CD4-positive, alpha-beta T cell (primary cell): ENCODE data around the gene PELI2. TPM values are rescaled to one million over a fixed set of nuclear protein-coding genes. Genes with fewer than 3 reads are reported as not detected.

ENCODE experiments used
- ATAC-seq: fragments of 200-7000 bp; cut with Tn5 transposase; one replicate; pipeline ENCODE4 v1.10.0; 2022; ENCODE audit warnings: mild to moderate bottlenecking; ENCODE audit not compliant: poor library complexity
- CTCF ChIA-PET: fragments of 350-600 bp; sonication (Branson Sonifier 250); formaldehyde crosslinking; loops from one replicate; lab custom pipeline; 2021; ENCODE audit warnings: antibody characterized with exemption, inconsistent platforms; lab: Charles Lee
- POLR2A ChIA-PET: fragments of 350-600 bp; sonication (Branson Sonifier 250); formaldehyde crosslinking; loops from one replicate; lab custom pipeline; 2021; ENCODE audit warnings: antibody characterized with exemption, inconsistent platforms; lab: Charles Lee
- DNase-seq, 14 experiments: peaks; one replicate each; pipeline ENCODE4 v3.0.0-alpha.2; 2013 to 2020; ENCODE audit warnings: mixed read lengths in 2 of 14
- H3K27ac ChIP-seq, 2 donors: one replicate each; pipeline versions ENCODE4 v1.5.1 to v1.7.0; 2013; ENCODE audit warnings: low read length in 2 of 2, low read depth in 1 of 2, mild to moderate bottlenecking in 1 of 2
- H3K27me3 ChIP-seq, 2 experiments: 1 replicate in 1 of 2; 2 replicates in 1 of 2; pipeline versions ENCODE4 v1.6.1 to v1.7.0; 2013; ENCODE audit warnings: low read length in 2 of 2, control low read depth in 1 of 2, mild to moderate bottlenecking in 1 of 2, moderate library complexity in 1 of 2; ENCODE audit not compliant: insufficient read depth in 2 of 2, control insufficient read depth in 1 of 2
- H3K36me3 ChIP-seq: one replicate; pipeline ENCODE4 v1.6.1; 2013; ENCODE audit warnings: low read length, control low read depth; ENCODE audit not compliant: insufficient read depth
- H3K4me1 ChIP-seq: one replicate; pipeline ENCODE4 v1.6.1; 2013; ENCODE audit warnings: low read length, control low read depth; ENCODE audit not compliant: insufficient read depth
- H3K4me3 ChIP-seq: one replicate; pipeline ENCODE4 v1.5.1; 2013; ENCODE audit warnings: mild to moderate bottlenecking, low read length, moderate library complexity
- H3K9me3 ChIP-seq, 2 experiments: 1 replicate in 1 of 2; 2 replicates in 1 of 2; pipeline versions ENCODE4 v1.6.1 to v1.7.0; 2013; ENCODE audit warnings: low read length in 2 of 2, mild to moderate bottlenecking in 2 of 2, control low read depth in 1 of 2, moderate library complexity in 1 of 2; ENCODE audit not compliant: control insufficient read depth in 1 of 2, insufficient read depth in 1 of 2
- H3K27ac Mint-ChIP-seq: one replicate; pipeline ENCODE4 v1.8.0; 2020; ENCODE audit warnings: mixed read lengths
- H3K27me3 Mint-ChIP-seq: one replicate; pipeline ENCODE4 v1.8.0; 2021; ENCODE audit warnings: mixed read lengths
- H3K36me3 Mint-ChIP-seq: one replicate; pipeline ENCODE4 v1.8.0; 2021; ENCODE audit warnings: low read depth, mixed read lengths
- H3K4me1 Mint-ChIP-seq: one replicate; pipeline ENCODE4 v1.8.0; 2021; ENCODE audit warnings: low read depth, mixed read lengths
- H3K4me3 Mint-ChIP-seq: one replicate; pipeline ENCODE4 v1.8.0; 2020; ENCODE audit warnings: mild to moderate bottlenecking, mixed read lengths
- H3K9me3 Mint-ChIP-seq: one replicate; pipeline ENCODE4 v1.8.0; 2020; ENCODE audit warnings: mixed read lengths
- CTCF ChIP-seq: fragments of 200-600 bp; IDR thresholded peaks from one replicate; pipeline ENCODE4 v1.8.0; 2022; ENCODE audit warnings: antibody characterized with exemption, mild to moderate bottlenecking
- intact Hi-C, 2 experiments: fragments of 100-400 bp; cut with DNase I in 1 of 2; cut with micrococcal nuclease in 1 of 2; formaldehyde crosslinking; loops; one replicate each; pipeline versions ENCODE4 v1.15.1 to v1.9.0; 2023 to 2025; cut with DNase I, micrococcal nuclease
- total RNA-seq, 174 experiments: library from RNA in 2 of 174; stranded (reverse) in 2 of 174; gene quantifications; one replicate each; pipeline ENCODE4 v1.2.3 and lab custom pipeline; 2021 to 2026

Gene PELI2
- total RNA-seq, 2 experiments from 2014 or later = 12.2 to 15.9 TPM

GRCh38 chr14:56284641-56285040, 166.4 kb downstream of the PELI2 start:
- Mint-ChIP-seq H3K4me1 (no peaks in the 10 kb centered on the region), H3K36me3 (peaks cover 12% of the 10 kb centered on the region), H3K9me3 (no peaks in the 10 kb centered on the region), H3K27me3 (no peaks in the 10 kb centered on the region), H3K4me3 (no peak overlapping the region), H3K27ac (no peak overlapping the region)
- H3K27ac ChIP-seq = no peak overlapping the region
- H3K36me3 ChIP-seq = no peaks in the 10 kb centered on the region
- intact Hi-C loops = no loop called here
- H3K9me3 ChIP-seq = no peaks in the 10 kb centered on the region
- no peak for TF ChIP-seq CTCF
- no peaks in the 10 kb centered on the region for H3K27me3 ChIP-seq
- ChIA-PET CTCF (no interaction called here), POLR2A (no interaction called here)
- ATAC-seq = no peak
- no peak for DNase-seq
- no peaks in the 10 kb centered on the region for H3K4me1 ChIP-seq
- no peak overlapping the region for H3K4me3 ChIP-seq

GRCh38 chr14:56289155-56289554, 170.9 kb downstream of the PELI2 start:
- no peaks in the 10 kb centered on the region for H3K9me3 ChIP-seq
- no peak overlapping the region for H3K27ac ChIP-seq
- intact Hi-C loops = no loop called here
- no peak overlapping the region for H3K27ac Mint-ChIP-seq
- H3K36me3 ChIP-seq = no peaks in the 10 kb centered on the region
- H3K27me3 ChIP-seq = no peaks in the 10 kb centered on the region
- no peak for DNase-seq
- ChIA-PET POLR2A (no interaction called here), CTCF (no interaction called here)
- H3K4me1 Mint-ChIP-seq = no peaks in the 10 kb centered on the region
- H3K36me3 Mint-ChIP-seq = peaks cover 35% of the 10 kb centered on the region
- ATAC-seq = no peak
- H3K4me3 Mint-ChIP-seq = no peak overlapping the region
- no peaks in the 10 kb centered on the region for H3K27me3 Mint-ChIP-seq
- no peaks in the 10 kb centered on the region for H3K9me3 Mint-ChIP-seq
- no peak for TF ChIP-seq CTCF
- H3K4me3 ChIP-seq = no peak overlapping the region
- H3K4me1 ChIP-seq = no peaks in the 10 kb centered on the region

- H3K4me3 Mint-ChIP-seq = no peak overlapping the region
These were observed 172.0 kb downstream of the PELI2 start for GRCh38 chr14:56290195-56290594.

More at GRCh38 chr14:56290195-56290594, 172.0 kb downstream of the PELI2 start:
- ATAC-seq = no peak
- TF ChIP-seq CTCF = no peak
- Histone ChIP-seq H3K4me3 (no peak overlapping the region), H3K36me3 (no peaks in the 10 kb centered on the region), H3K4me1 (no peaks in the 10 kb centered on the region), H3K27me3 (no peaks in the 10 kb centered on the region), H3K27ac (no peak overlapping the region), H3K9me3 (no peaks in the 10 kb centered on the region)
- no peaks in the 10 kb centered on the region for H3K4me1 Mint-ChIP-seq
- DNase-seq = no peak
- ChIA-PET POLR2A (no interaction called here), CTCF (no interaction called here)
- intact Hi-C loops = no loop called here
- no peaks in the 10 kb centered on the region for H3K9me3 Mint-ChIP-seq
- peaks cover 43% of the 10 kb centered on the region for H3K36me3 Mint-ChIP-seq
- no peaks in the 10 kb centered on the region for H3K27me3 Mint-ChIP-seq
- no peak overlapping the region for H3K27ac Mint-ChIP-seq
